Vagina (tissue), 2 donors: Measurements from ENCODE around the gene SAMD14. TPM values are rescaled to one million over a fixed set of nuclear protein-coding genes. Genes with fewer than 3 reads are reported as not detected.

Experiments
- DNase-seq, 2 donors: peaks; one replicate each; pipeline ENCODE4 v3.0.0-alpha.2; 2017; ENCODE audit errors: extremely low spot score in 2 of 2
- H3K27ac ChIP-seq: fragments of 200-600 bp; sonication (generic); one replicate; pipeline ENCODE4 v1.5.1; 2019
- H3K27me3 ChIP-seq: fragments of 200-600 bp; sonication (generic); one replicate; pipeline ENCODE4 v1.5.1; 2019
- H3K36me3 ChIP-seq, 2 donors: fragments of 200-600 bp; sonication (generic); one replicate each; pipeline ENCODE4 v1.5.1; 2017 to 2019
- H3K4me1 ChIP-seq: fragments of 200-600 bp; sonication (generic); one replicate; pipeline ENCODE4 v1.5.1; 2019
- H3K4me3 ChIP-seq, 2 donors: fragments of 200-600 bp; sonication (generic); 1 replicate in 1 of 2; 2 replicates in 1 of 2; pipeline ENCODE4 v1.5.1; 2016 to 2019
- H3K9me3 ChIP-seq: fragments of 200-600 bp; sonication (generic); one replicate; pipeline ENCODE4 v1.5.1; 2019
- CTCF ChIP-seq, 3 experiments: fragments of 450-650 bp in 2 of 3; fragments of 200-600 bp in 1 of 3; sonication (generic) in 1 of 3; IDR thresholded peaks; one replicate each; pipeline ENCODE4 v1.5.1; 2017 to 2019; ENCODE audit warnings: antibody characterized with exemption in 3 of 3, mild to moderate bottlenecking in 2 of 3, moderate library complexity in 2 of 3
- POLR2A ChIP-seq, 2 donors: fragments of 450-650 bp; IDR thresholded peaks; one replicate each; pipeline ENCODE4 v1.6.1; 2017; ENCODE audit warnings: antibody characterized with exemption in 2 of 2, mild to moderate bottlenecking in 2 of 2, moderate library complexity in 2 of 2
- POLR2AphosphoS5 ChIP-seq, 2 donors: sonication (generic); formaldehyde crosslinking; IDR thresholded peaks; one replicate each; pipeline ENCODE4 v1.9.0; 2017; ENCODE audit warnings: antibody characterized with exemption in 2 of 2, mild to moderate bottlenecking in 2 of 2, low read depth in 1 of 2; ENCODE audit not compliant: insufficient read depth in 1 of 2
- intact Hi-C: fragments of 100-400 bp; cut with DNase I; formaldehyde crosslinking; loops from one replicate; pipeline ENCODE4 v1.15.1; 2023
- total RNA-seq: library from RNA; depleted of rRNA; stranded (reverse); fragments of >200 nt; gene quantifications from one replicate; pipeline ENCODE4 v1.2.3, GENCODE V29; 2016

The SAMD14 gene
- total RNA-seq, 1 donor from 2014 or later = 4.4 TPM

- no peaks in the 10 kb centered on the region for H3K27me3 ChIP-seq
- DNase-seq = no peak
- no peak for TF ChIP-seq POLR2AphosphoS5 (IDR thresholded peaks at IDR 0.05; ENCODE audit: insufficient read depth in 1 of 2, low read depth in 1 of 2)
- TF ChIP-seq CTCF (IDR thresholded peaks at IDR 0.05) = no peak
- TF ChIP-seq POLR2A (IDR thresholded peaks at IDR 0.05) = no peak
- intact Hi-C loops = no loop called here
- H3K9me3 ChIP-seq = no peaks in the 10 kb centered on the region
- H3K36me3 ChIP-seq = peaks cover 0 to 40% of the 10 kb centered on the region in 2 donors
- no peak overlapping the region for H3K4me3 ChIP-seq
- no peak overlapping the region for H3K27ac ChIP-seq
- no peaks in the 10 kb centered on the region for H3K4me1 ChIP-seq
Observed at GRCh38 chr17:50072925-50073324, 57.0 kb downstream of the SAMD14 start.

GRCh38 chr17:50072130-50072529, 57.8 kb downstream of the SAMD14 start:
- intact Hi-C loops = no loop called here
- peaks cover 0 to 32% of the 10 kb centered on the region in 2 donors for H3K36me3 ChIP-seq
- H3K27ac ChIP-seq = no peak overlapping the region
- TF ChIP-seq POLR2A (IDR thresholded peaks at IDR 0.05) (no peak), CTCF (IDR thresholded peaks at IDR 0.05) (no peak), POLR2AphosphoS5 (IDR thresholded peaks at IDR 0.05; ENCODE audit: insufficient read depth in 1 of 2, low read depth in 1 of 2) (no peak)
- no peak for DNase-seq
- no peaks in the 10 kb centered on the region for H3K27me3 ChIP-seq
- no peak overlapping the region for H3K4me3 ChIP-seq
- no peaks in the 10 kb centered on the region for H3K9me3 ChIP-seq
- no peaks in the 10 kb centered on the region for H3K4me1 ChIP-seq

DNA sequence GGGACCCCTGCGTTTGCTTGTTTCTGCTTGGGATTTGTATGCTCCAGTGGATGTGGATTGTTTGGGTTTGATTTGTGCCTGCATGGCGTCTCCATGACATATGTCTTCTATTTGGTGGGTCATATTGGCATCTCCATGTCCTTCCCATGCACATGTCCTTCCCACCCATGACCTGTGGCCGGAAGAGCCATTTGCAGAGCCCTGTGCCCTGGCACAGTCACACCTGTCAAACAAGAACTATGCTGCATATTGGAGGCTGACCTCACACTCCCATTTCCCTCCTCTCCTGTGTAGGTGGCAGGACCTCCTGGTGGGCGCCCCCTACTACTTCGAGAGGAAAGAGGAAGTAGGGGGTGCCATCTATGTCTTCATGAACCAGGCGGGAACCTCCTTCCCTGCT, 58.3 kb downstream of the SAMD14 start:
- TF ChIP-seq POLR2A (IDR thresholded peaks at IDR 0.05) (no peak), CTCF (IDR thresholded peaks at IDR 0.05) (no peak), POLR2AphosphoS5 (IDR thresholded peaks at IDR 0.05; ENCODE audit: insufficient read depth in 1 of 2, low read depth in 1 of 2) (no peak)
- DNase-seq = no peak
- Histone ChIP-seq H3K36me3 (peaks cover 0 to 29% of the 10 kb centered on the region in 2 donors), H3K4me1 (no peaks in the 10 kb centered on the region), H3K9me3 (no peaks in the 10 kb centered on the region), H3K4me3 (no peak overlapping the region), H3K27ac (no peak overlapping the region), H3K27me3 (no peaks in the 10 kb centered on the region)
- intact Hi-C loops = no loop called here

DNA sequence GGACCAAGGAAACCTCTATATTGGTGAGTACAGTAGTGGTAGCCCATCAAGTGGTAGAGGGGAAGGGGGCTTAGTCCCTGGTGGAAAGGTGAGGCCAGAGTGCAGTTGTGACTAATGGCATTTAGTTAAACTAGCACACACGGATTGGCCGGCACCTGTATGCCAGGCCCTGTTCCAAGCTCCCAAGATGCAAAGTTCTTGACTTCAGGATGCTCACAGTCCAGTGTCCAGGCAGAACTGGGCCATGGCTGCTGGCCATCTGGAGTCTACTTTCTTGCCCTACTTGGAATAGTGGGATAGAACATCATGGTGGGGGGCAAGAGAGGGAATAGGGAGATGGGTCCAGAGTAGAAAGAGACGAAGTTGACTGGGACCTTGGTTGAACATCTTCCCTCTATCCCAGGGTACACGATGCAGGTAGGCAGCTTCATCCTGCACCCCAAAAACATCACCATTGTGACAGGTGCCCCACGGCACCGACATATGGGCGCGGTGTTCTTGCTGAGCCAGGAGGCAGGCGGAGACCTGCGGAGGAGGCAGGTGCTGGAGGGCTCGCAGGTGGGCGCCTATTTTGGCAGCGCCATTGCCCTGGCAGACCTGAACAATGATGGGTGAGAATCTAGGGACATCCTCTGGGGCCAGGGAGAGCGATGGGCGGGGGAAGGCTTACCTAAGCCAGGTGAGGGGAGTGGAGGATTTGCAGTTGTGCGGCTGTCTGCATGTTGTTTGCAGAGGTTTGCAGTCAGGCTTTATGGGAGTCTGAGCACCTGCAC, 58.9 kb downstream of the SAMD14 start:
- Histone ChIP-seq H3K4me1 (no peaks in the 10 kb centered on the region), H3K36me3 (peaks cover 0 to 24% of the 10 kb centered on the region in 2 donors), H3K9me3 (no peaks in the 10 kb centered on the region), H3K27ac (no peak overlapping the region), H3K4me3 (no peak overlapping the region), H3K27me3 (no peaks in the 10 kb centered on the region)
- DNase-seq = no peak
- no peak for TF ChIP-seq CTCF (IDR thresholded peaks at IDR 0.05)
- no peak for TF ChIP-seq POLR2A (IDR thresholded peaks at IDR 0.05)
- no peak for TF ChIP-seq POLR2AphosphoS5 (IDR thresholded peaks at IDR 0.05; ENCODE audit: insufficient read depth in 1 of 2, low read depth in 1 of 2)
- intact Hi-C loops = no loop called here

DNA sequence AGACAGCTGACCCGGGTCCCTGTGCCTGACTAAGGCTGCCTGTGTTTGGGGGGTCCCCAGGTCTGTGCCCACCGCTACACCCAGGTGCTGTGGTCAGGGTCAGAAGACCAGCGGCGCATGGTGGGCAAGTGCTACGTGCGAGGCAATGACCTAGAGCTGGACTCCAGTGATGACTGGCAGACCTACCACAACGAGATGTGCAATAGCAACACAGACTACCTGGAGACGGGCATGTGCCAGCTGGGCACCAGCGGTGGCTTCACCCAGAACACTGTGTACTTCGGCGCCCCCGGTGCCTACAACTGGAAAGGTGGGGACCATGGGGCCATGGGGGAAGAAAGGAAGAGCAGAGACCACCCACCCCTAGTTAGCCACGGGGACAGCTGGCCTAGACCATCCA, 62.0 kb downstream of the SAMD14 start:
- no peaks in the 10 kb centered on the region for H3K27me3 ChIP-seq
- peaks cover 0 to 24% of the 10 kb centered on the region in 2 donors for H3K36me3 ChIP-seq
- H3K27ac ChIP-seq = no peak overlapping the region
- intact Hi-C loops = no loop called here
- TF ChIP-seq CTCF (IDR thresholded peaks at IDR 0.05) (no peak), POLR2AphosphoS5 (IDR thresholded peaks at IDR 0.05; ENCODE audit: insufficient read depth in 1 of 2, low read depth in 1 of 2) (no peak), POLR2A (IDR thresholded peaks at IDR 0.05) (no peak)
- H3K4me3 ChIP-seq = no peak overlapping the region
- DNase-seq = no peak
- peaks cover 26% of the 10 kb centered on the region for H3K4me1 ChIP-seq
- no peaks in the 10 kb centered on the region for H3K9me3 ChIP-seq
